Body of pancreas (tissue), 4 donors: ENCODE measurements around the gene NPIPA2.
"Not testable (repeated sequence)": the region's sequence is repeated elsewhere in the genome, so short reads cannot be mapped to it uniquely, and the experiment has no call there.

ENCODE experiments used
- CTCF ChIP-seq, 7 experiments: fragments of 450-650 bp in 4 of 7; fragments of 200-600 bp in 3 of 7; sonication (generic) in 3 of 7; IDR thresholded peaks; one replicate each; pipeline ENCODE4 v1.5.1; 2016 to 2019; ENCODE audit warnings: antibody characterized with exemption in 7 of 7
- POLR2A ChIP-seq, 3 donors: fragments of 450-650 bp; IDR thresholded peaks; one replicate each; pipeline ENCODE4 v1.6.1; 2016; ENCODE audit warnings: antibody characterized with exemption in 3 of 3, mild to moderate bottlenecking in 2 of 3

DNA sequence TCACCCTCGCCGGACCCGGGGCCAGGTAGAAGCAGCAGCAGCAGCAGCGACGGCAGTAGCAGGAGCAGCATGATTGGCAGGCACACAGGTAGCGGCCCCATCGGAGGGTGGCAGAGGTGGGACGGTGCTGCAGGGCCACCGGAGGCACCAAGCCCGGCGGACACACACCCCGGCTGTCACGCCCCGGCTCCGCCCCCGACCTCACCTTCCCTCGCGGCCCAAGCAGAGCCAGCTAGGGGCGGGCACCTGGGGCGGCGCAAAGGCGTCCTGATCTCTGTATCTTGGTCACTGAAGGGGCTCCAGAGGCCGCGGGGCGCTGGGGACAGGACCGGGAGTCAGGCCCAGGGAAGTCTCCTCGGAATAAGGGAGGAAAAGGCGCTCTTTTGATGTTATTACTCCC lies 48.2 kb upstream of the NPIPA2 start, which contains the start of gene PLA2G10:
- not testable (repeated sequence) for TF ChIP-seq CTCF, POLR2A (IDR thresholded peaks at IDR 0.05)
